ENCODE results near the gene ADAMTS16. TPM values are rescaled to one million over a fixed set of nuclear protein-coding genes. Genes with fewer than 3 reads are reported as not detected.

ADAMTS16 gene
- total and polyA plus RNA-seq, 2 donors (not counting 3 experiments of a cell fraction or from before 2014, with no cell fraction given): not detected

DNA sequence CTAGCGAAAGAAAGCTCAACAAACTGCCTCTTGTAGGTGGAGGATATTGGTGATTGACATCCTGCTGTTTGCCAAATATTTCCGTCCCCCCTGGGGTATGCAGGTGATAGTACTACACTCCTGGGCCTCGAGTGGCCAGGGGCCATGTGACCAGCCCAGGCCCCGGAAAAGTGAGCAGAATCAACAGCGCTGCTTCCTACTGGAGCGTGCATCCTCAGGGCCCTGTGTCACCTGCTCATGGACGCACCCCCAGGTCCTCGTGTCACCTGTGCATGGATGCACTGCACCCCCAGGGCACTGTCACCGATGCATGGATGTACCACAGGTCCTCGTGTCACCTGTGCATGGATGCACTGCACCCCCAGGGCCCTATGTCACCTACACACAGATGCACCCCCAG lies 43.8 kb downstream of the ADAMTS16 start:
- Histone ChIP-seq H3K9me1 (replicated peaks; ENCODE audit: control insufficient read depth, extremely low read depth, insufficient read depth, low read length) (no peaks in the 10 kb centered on the region), H4K20me1 (replicated peaks; ENCODE audit: control insufficient read depth, extremely low read depth, insufficient read depth, low read length) (no peaks in the 10 kb centered on the region), H3K4me1 (ENCODE audit: control insufficient read depth, extremely low read depth, insufficient read depth, low read length) (no peaks in the 10 kb centered on the region), H3K9ac (replicated peaks; ENCODE audit: extremely low read depth, insufficient read depth, low read length) (no peak overlapping the region), H3K27ac (ENCODE audit: insufficient read depth, low read depth, low read length) (no peak overlapping the region), H3K9me3 (replicated peaks; ENCODE audit: control insufficient read depth, insufficient read depth, low read length) (peaks cover 7% of the 10 kb centered on the region), H3K4me2 (ENCODE audit: insufficient read depth, low read length) (no peak overlapping the region), H3K27me3 (ENCODE audit: control insufficient read depth in 2 of 2, insufficient read depth in 2 of 2, low read length in 2 of 2) (no peaks in the 10 kb centered on the region), H3K36me3 (ENCODE audit: control insufficient read depth in 2 of 2, extremely low read depth in 1 of 2, insufficient read depth in 2 of 2, low read length in 2 of 2) (no peaks in the 10 kb centered on the region), H3K4me3 (replicated peaks in 1 of 3; ENCODE audit: insufficient read depth in 1 of 3, low read depth in 1 of 3, low read length in 3 of 3) (no peak overlapping the region), H3K79me2 (ENCODE audit: control insufficient read depth, insufficient read depth, low read length) (no peaks in the 10 kb centered on the region), H2AFZ (ENCODE audit: low read depth, low read length) (no peak overlapping the region)
- ChIA-PET POLR2A (no interaction called here), CTCF (no interaction called here)
- BruUV-seq (replicated peaks): no TSS peak
- dilution Hi-C loops (cut with MboI; ENCODE audit: extremely low pct_ligation_motif_present, low sequenced_read_pairs): no loop called here
- DNase-seq (ENCODE audit: low read depth, low spot score) (no peak), FAIRE-seq (no peak)
- TF ChIP-seq, protein P1, sequence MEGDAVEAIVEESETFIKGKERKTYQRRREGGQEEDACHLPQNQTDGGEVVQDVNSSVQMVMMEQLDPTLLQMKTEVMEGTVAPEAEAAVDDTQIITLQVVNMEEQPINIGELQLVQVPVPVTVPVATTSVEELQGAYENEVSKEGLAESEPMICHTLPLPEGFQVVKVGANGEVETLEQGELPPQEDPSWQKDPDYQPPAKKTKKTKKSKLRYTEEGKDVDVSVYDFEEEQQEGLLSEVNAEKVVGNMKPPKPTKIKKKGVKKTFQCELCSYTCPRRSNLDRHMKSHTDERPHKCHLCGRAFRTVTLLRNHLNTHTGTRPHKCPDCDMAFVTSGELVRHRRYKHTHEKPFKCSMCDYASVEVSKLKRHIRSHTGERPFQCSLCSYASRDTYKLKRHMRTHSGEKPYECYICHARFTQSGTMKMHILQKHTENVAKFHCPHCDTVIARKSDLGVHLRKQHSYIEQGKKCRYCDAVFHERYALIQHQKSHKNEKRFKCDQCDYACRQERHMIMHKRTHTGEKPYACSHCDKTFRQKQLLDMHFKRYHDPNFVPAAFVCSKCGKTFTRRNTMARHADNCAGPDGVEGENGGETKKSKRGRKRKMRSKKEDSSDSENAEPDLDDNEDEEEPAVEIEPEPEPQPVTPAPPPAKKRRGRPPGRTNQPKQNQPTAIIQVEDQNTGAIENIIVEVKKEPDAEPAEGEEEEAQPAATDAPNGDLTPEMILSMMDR (IDR thresholded peaks at IDR 0.05; ENCODE audit: extremely low read depth in 1 of 2, insufficient read depth in 1 of 2, low read depth in 1 of 2, low read length in 2 of 2): no peak
- no peak for TF ChIP-seq GATA2 (IDR thresholded peaks at IDR 0.05; ENCODE audit: insufficient read depth, insufficient read length, low read depth, low read length)
- TF ChIP-seq POLR2AphosphoS5 (IDR thresholded peaks at IDR 0.05; ENCODE audit: insufficient read depth, low read depth, low read length): no peak
- TF ChIP-seq POLR2A (IDR thresholded peaks at IDR 0.05; ENCODE audit: low read depth, low read length): no peak
- TF ChIP-seq JUN (IDR thresholded peaks at IDR 0.05; ENCODE audit: borderline replicate concordance, insufficient read depth, insufficient read length, low read depth): no peak
- TF ChIP-seq, protein P2, sequence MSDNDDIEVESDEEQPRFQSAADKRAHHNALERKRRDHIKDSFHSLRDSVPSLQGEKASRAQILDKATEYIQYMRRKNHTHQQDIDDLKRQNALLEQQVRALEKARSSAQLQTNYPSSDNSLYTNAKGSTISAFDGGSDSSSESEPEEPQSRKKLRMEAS (IDR thresholded peaks at IDR 0.05; ENCODE audit: insufficient read depth, insufficient read length): no peak
- TF ChIP-seq MYC (IDR thresholded peaks at IDR 0.05; ENCODE audit: low read depth, low read length): no peak
- no peak for TF ChIP-seq EZH2 (IDR thresholded peaks at IDR 0.05; ENCODE audit: borderline replicate concordance, low read depth, low read length, severe bottlenecking)
- intact Hi-C loops (cut with micrococcal nuclease): no loop called here

Measured in endothelial cell of umbilical vein (primary cell).